NOMO-1 treated with DMSO at 0.1 percent for 48 hours (cell line): ENCODE results near the gene THEM4.
"Not testable (repeated sequence)": the region's sequence is repeated elsewhere in the genome, so short reads cannot be mapped to it uniquely, and the experiment has no call there.

Source experiments
- DNase-seq: peaks from one replicate; lab custom pipeline; 2025; ENCODE audit not compliant: unreplicated experiment; lab: John Stamatoyannopoulos, UW

Gene THEM4

GRCh38 chr1:151860504-151861187, 48.7 kb downstream of the THEM4 start:
- no peak for DNase-seq

DNA sequence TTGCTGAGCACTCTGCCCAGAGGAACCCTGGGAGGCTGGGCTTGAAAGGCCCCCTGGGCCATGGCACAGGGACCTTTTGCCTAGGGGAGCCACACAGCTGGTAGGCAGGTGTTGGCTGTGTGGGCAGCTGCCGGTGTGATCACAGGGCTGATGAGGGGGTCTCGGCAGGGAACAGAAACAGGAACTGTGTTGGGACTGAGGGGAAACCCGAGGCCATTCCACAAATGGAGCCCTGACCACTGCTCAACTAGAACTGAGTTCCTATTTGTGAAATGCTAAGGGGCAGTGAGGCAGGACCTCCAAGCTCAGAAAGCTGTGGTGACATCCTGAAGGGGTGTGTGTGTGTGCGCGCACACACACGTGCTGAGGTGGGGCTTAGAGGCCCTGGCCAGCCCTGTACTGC, 49.4 kb downstream of the THEM4 start:
- no peak for DNase-seq

DNA sequence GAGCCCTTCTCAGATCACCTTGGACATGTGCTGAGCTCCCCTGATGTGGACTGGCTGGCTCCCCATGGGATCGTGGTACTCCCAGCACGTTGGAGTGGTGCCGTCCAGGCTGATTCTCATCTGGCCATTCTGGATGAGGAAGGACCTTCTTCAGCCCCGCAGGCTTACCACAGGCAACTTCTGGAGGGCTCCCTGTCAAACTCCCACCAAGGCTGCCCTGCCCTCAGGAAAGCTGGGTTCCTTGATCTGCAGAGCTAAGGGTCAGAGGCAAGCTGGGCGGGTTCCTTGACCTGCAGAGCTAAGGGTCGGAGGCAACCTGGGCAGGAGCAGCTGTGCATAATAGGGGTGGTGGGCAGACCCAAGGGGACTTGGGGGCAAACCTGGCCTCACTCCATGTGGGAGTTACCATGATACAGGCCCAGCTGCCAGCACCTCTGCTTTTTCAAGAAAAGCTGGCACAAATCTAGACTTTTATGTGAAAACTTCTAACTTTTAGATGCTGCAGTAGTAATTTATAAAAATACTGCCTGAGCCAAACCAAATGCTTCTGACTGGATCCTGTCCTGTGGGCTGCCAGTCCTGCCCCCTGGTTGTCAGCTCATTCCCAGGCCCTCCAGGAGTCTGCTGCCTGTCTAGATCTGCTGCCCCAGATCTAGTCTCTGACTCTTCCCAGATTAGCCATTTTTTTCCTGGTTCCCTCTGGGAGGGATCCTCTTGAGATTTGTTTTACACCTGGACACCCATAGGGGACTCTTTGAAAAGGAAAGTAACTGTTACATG, 50.2 kb downstream of the THEM4 start:
- DNase-seq = no peak

- DNase-seq = no peak
Measured at GRCh38 chr1:151858030-151858746, 51.1 kb downstream of the THEM4 start.

DNA sequence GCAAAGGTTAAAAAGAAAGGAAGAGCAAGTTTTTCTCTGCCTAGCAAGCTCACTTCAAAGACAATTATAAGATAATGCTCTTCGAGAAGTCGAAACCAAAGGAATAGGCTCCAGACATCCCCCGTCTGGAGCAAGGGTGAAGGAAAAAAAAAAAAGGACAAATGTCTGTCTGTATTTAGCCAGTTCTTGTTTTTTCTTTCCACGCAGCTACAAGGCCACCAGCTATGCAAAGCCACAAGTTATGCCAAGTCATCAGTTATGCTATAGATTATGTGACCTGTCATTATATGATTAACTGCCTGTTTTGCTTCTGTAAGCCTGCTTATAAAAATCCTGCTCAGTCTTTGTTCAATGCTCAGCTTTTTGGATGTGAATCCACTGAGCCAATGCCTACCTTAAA, 53.4 kb downstream of the THEM4 start:
- peak; percentile 31 for DNase-seq

GRCh38 chr1:151855516-151855915, 53.8 kb downstream of the THEM4 start:
- DNase-seq = not testable (repeated sequence)

- no peak for DNase-seq
Measured at GRCh38 chr1:151854658-151855057, 54.7 kb downstream of the THEM4 start.

- DNase-seq = no peak
Measured at GRCh38 chr1:151853411-151853943, 55.8 kb downstream of the THEM4 start, which contains the start of gene THEM5. Gene THEM5 (minus strand): TSS chr1:151853712. CDS start chr1:151853565, 147 bp downstream.

DNA sequence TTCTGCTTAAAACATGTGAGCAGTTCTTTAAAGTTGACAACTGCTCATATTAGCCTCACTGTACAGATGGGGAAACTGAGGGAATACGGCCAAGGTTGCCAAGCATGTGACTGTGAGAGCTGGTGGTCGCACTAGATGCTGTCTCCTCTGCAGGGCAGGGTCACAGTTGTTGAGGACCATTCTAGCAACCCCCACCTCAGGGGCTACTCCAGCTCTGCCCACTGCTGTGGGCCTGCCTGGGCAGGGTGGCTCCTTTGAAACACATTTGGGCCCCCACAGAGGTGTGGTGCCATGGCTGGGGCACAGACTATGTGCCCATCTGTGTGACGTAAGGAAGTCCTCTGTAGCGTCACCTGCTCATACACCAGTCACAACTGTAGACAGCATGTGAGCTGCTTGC, 56.6 kb downstream of the THEM4 start:
- DNase-seq = no peak

- DNase-seq = no peak
Measured at GRCh38 chr1:151851886-151852285, 57.4 kb downstream of the THEM4 start.

- DNase-seq = no peak
Measured at GRCh38 chr1:151849871-151850270, 59.4 kb downstream of the THEM4 start.

DNA sequence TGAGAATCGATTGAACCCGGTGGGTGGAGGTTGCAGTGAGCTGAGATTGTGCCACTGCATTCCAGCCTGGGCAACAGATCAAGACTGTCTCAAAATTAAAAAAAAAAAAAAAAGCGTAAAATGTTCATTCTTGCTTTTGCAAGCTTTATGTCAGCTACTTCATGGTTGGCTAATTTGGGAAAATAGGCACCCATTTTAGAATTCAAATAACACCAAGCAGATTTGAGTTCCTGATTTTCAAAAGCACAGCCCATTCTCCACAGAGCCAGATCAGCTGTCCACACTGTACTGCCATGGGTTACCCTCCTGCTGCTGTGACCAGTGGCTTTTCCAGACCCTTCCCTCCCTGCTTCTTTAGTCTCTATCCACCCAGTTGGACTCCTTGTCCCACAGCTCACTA, 60.2 kb downstream of the THEM4 start:
- DNase-seq = no peak

GRCh38 chr1:151847867-151848596, 61.3 kb downstream of the THEM4 start:
- no peak for DNase-seq

DNA sequence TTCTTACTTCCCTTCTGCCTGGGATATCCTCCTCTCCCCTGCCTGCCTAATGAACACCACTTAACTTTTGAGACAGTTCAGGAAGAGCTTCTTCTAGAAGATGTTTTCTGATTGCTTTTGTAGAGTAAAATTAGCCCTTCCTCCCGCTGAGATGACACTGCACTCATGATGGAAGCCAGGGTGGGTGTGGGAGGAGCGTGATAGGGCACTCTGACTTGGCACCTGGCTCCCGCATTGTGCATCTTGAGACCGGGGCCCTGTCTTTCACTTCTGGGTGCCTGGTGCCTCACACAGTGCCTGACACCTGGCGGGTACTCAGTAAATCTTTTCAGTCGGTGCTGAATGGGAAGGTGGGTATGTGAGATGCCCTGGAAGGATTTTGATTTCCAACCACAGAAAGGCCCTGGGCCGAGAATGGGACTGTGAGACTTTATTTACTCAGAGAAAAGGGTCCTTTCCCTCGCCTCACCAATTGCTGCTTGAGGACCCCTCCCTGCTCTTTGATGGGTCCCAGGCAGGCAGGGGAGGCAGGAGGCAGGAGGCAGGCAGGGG, 62.5 kb downstream of the THEM4 start:
- DNase-seq = no peak

GRCh38 chr1:151846062-151846568, 63.2 kb downstream of the THEM4 start:
- DNase-seq = peak; percentile 20

GRCh38 chr1:151843398-151843797, 65.9 kb downstream of the THEM4 start:
- DNase-seq = no peak

DNA sequence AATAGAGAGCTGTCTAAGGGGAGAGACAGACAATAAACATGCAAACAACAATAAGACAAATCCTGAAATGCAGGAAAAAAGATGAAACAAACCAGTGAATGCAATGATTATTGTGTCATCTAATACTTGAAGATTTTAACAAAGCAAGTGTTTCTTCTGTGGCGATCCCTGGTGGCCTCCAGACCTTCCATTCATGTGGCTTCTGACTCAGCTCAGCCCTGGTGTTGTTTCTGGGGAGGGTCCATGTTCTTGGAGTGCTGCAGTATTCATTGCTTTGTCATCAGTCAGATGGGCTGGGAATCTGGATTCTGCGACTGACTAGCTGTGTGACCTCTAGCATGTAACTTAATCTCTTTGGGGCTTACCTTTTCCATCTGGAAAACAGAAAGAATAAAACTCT, 68.2 kb downstream of the THEM4 start:
- no peak for DNase-seq

- DNase-seq = no peak
Measured at GRCh38 chr1:151840421-151840820, 68.9 kb downstream of the THEM4 start.

- DNase-seq = no peak
Measured at GRCh38 chr1:151839457-151840403, 69.6 kb downstream of the THEM4 start, which contains the start of gene C2CD4D. Gene C2CD4D (minus strand): TSS chr1:151839820. CDS start chr1:151838989, 831 bp downstream.
